ENCODE results near the gene PNLDC1.
A peak's percentile ranks its signal among the peaks of the same experiment; 100 is the strongest.
"Not testable (repeated sequence)": the region's sequence is repeated elsewhere in the genome, so short reads cannot be mapped to it uniquely, and the experiment has no call there.

The PNLDC1 gene

GRCh38 chr6:159788753-159789376, 11.2 kb upstream of the PNLDC1 start:
- Histone ChIP-seq H3K27me3 (ENCODE audit: control insufficient read depth in 1 of 2, insufficient read depth in 2 of 2, low read length in 2 of 2) (no peaks in the 10 kb centered on the region), H3K36me3 (ENCODE audit: control insufficient read depth in 2 of 2, insufficient read depth in 2 of 2, low read length in 2 of 2) (peaks cover 6 to 17% of the 10 kb centered on the region in 2 donors), H3K9me3 (ENCODE audit: control insufficient read depth in 2 of 2, low read length in 2 of 2) (no peaks in the 10 kb centered on the region)

GRCh38 chr6:159789377-159790148, 10.5 kb upstream of the PNLDC1 start, which contains the start of gene TCP1:
Gene TCP1, minus strand, starts transcription at chr6:159789602. Its CDS starts 134 bp downstream, at chr6:159789468.
- peaks cover 3 to 14% of the 10 kb centered on the region in 2 donors for H3K36me3 ChIP-seq (ENCODE audit: control insufficient read depth in 2 of 2, insufficient read depth in 2 of 2, low read length in 2 of 2)
- H3K27ac ChIP-seq (ENCODE audit: low read length) = peak within 1 kb of the TSS; percentile 97
- H3K9ac ChIP-seq (ENCODE audit: low read length in 2 of 2) = peak within 1 kb of the TSS; percentile 96 to 97
- H3K9me3 ChIP-seq (ENCODE audit: control insufficient read depth in 2 of 2, low read length in 2 of 2) = no peaks in the 10 kb centered on the region
- H3K27me3 ChIP-seq (ENCODE audit: control insufficient read depth in 1 of 2, insufficient read depth in 2 of 2, low read length in 2 of 2) = no peaks in the 10 kb centered on the region
- peaks cover 31% of the 10 kb centered on the region for H3K4me1 ChIP-seq (ENCODE audit: control insufficient read depth, insufficient read depth, low read length)
- peak within 1 kb of the TSS; percentile 88 to 96 for H3K4me3 ChIP-seq (ENCODE audit: low read length in 2 of 2)

More at GRCh38 chr6:159788753-159789376, 11.2 kb upstream of the PNLDC1 start:
- H3K9ac ChIP-seq (ENCODE audit: low read length in 2 of 2) = peak overlapping the region; percentile 84 to 93
- H3K4me1 ChIP-seq (ENCODE audit: control insufficient read depth, insufficient read depth, low read length) = peaks cover 31% of the 10 kb centered on the region
- H3K27ac ChIP-seq (ENCODE audit: low read length) = peak overlapping the region; percentile 97
- peak overlapping the region; percentile 84 to 96 for H3K4me3 ChIP-seq (ENCODE audit: low read length in 2 of 2)

GRCh38 chr6:159790149-159790955, 9.7 kb upstream of the PNLDC1 start, which contains the start of gene MRPL18:
Gene MRPL18, plus strand, starts transcription at chr6:159790467. Its CDS starts 121 bp downstream, at chr6:159790588.
- H3K9ac ChIP-seq (ENCODE audit: low read length in 2 of 2) = peak within 1 kb of the TSS; percentile 96 to 97
- H3K27ac ChIP-seq (ENCODE audit: low read length) = peak within 1 kb of the TSS; percentile 97
- peak within 1 kb of the TSS; percentile 88 to 96 for H3K4me3 ChIP-seq (ENCODE audit: low read length in 2 of 2)
- no peaks in the 10 kb centered on the region for H3K9me3 ChIP-seq (ENCODE audit: control insufficient read depth in 2 of 2, low read length in 2 of 2)
- no peaks in the 10 kb centered on the region for H3K27me3 ChIP-seq (ENCODE audit: control insufficient read depth in 1 of 2, insufficient read depth in 2 of 2, low read length in 2 of 2)
- H3K36me3 ChIP-seq (ENCODE audit: control insufficient read depth in 2 of 2, insufficient read depth in 2 of 2, low read length in 2 of 2) = peaks cover 3 to 6% of the 10 kb centered on the region in 2 donors
- H3K4me1 ChIP-seq (ENCODE audit: control insufficient read depth, insufficient read depth, low read length) = peaks cover 31% of the 10 kb centered on the region

- H3K4me1 ChIP-seq (ENCODE audit: control insufficient read depth, insufficient read depth, low read length) = peaks cover 31% of the 10 kb centered on the region
- peak overlapping the region; percentile 88 to 96 for H3K4me3 ChIP-seq (ENCODE audit: low read length in 2 of 2)
- H3K9me3 ChIP-seq (ENCODE audit: control insufficient read depth in 2 of 2, low read length in 2 of 2) = no peaks in the 10 kb centered on the region
- peaks cover 2 to 3% of the 10 kb centered on the region in 2 donors for H3K36me3 ChIP-seq (ENCODE audit: control insufficient read depth in 2 of 2, insufficient read depth in 2 of 2, low read length in 2 of 2)
- H3K27ac ChIP-seq (ENCODE audit: low read length) = peak overlapping the region; percentile 97
- H3K9ac ChIP-seq (ENCODE audit: low read length in 2 of 2) = peak overlapping the region; percentile 96 to 97
- H3K27me3 ChIP-seq (ENCODE audit: control insufficient read depth in 1 of 2, insufficient read depth in 2 of 2, low read length in 2 of 2) = no peaks in the 10 kb centered on the region
Measured at GRCh38 chr6:159790956-159791598, 9.0 kb upstream of the PNLDC1 start.

GRCh38 chr6:159794976-159795375, 5.1 kb upstream of the PNLDC1 start:
- H3K9me3 ChIP-seq (ENCODE audit: control insufficient read depth in 2 of 2, low read length in 2 of 2); H3K9ac ChIP-seq (ENCODE audit: low read length in 2 of 2); H3K27me3 ChIP-seq (ENCODE audit: control insufficient read depth in 1 of 2, insufficient read depth in 2 of 2, low read length in 2 of 2); H3K27ac ChIP-seq (ENCODE audit: low read length); H3K4me3 ChIP-seq (ENCODE audit: low read length in 2 of 2): not testable (repeated sequence)
- Histone ChIP-seq H3K4me1 (ENCODE audit: control insufficient read depth, insufficient read depth, low read length) (peaks cover 23% of the 10 kb centered on the region), H3K36me3 (ENCODE audit: control insufficient read depth in 2 of 2, insufficient read depth in 2 of 2, low read length in 2 of 2) (peaks cover 24 to 29% of the 10 kb centered on the region in 2 donors)

GRCh38 chr6:159797554-159797953, 2.5 kb upstream of the PNLDC1 start:
- Histone ChIP-seq H3K27me3 (ENCODE audit: control insufficient read depth in 1 of 2, insufficient read depth in 2 of 2, low read length in 2 of 2) (no peaks in the 10 kb centered on the region), H3K9me3 (ENCODE audit: control insufficient read depth in 2 of 2, low read length in 2 of 2) (no peaks in the 10 kb centered on the region), H3K36me3 (ENCODE audit: control insufficient read depth in 2 of 2, insufficient read depth in 2 of 2, low read length in 2 of 2) (peaks cover 23 to 31% of the 10 kb centered on the region in 2 donors), H3K4me3 (ENCODE audit: low read length in 2 of 2) (no peak overlapping the region), H3K4me1 (ENCODE audit: control insufficient read depth, insufficient read depth, low read length) (peaks cover 8% of the 10 kb centered on the region), H3K9ac (ENCODE audit: low read length in 2 of 2) (no peak overlapping the region), H3K27ac (ENCODE audit: low read length) (no peak overlapping the region)

GRCh38 chr6:159801935-159802334, 1.9 kb downstream of the PNLDC1 start:
- Histone ChIP-seq H3K27me3 (ENCODE audit: control insufficient read depth in 1 of 2, insufficient read depth in 2 of 2, low read length in 2 of 2) (no peaks in the 10 kb centered on the region), H3K4me1 (ENCODE audit: control insufficient read depth, insufficient read depth, low read length) (no peaks in the 10 kb centered on the region), H3K9ac (ENCODE audit: low read length in 2 of 2) (no peak overlapping the region), H3K9me3 (ENCODE audit: control insufficient read depth in 2 of 2, low read length in 2 of 2) (no peaks in the 10 kb centered on the region), H3K4me3 (ENCODE audit: low read length in 2 of 2) (no peak overlapping the region), H3K36me3 (ENCODE audit: control insufficient read depth in 2 of 2, insufficient read depth in 2 of 2, low read length in 2 of 2) (peaks cover 27 to 28% of the 10 kb centered on the region in 2 donors), H3K27ac (ENCODE audit: low read length) (no peak overlapping the region)

- Histone ChIP-seq H3K4me1 (ENCODE audit: control insufficient read depth, insufficient read depth, low read length) (no peaks in the 10 kb centered on the region), H3K36me3 (ENCODE audit: control insufficient read depth in 2 of 2, insufficient read depth in 2 of 2, low read length in 2 of 2) (peaks cover 7 to 11% of the 10 kb centered on the region in 2 donors), H3K4me3 (ENCODE audit: low read length in 2 of 2) (no peak overlapping the region), H3K27me3 (ENCODE audit: control insufficient read depth in 1 of 2, insufficient read depth in 2 of 2, low read length in 2 of 2) (no peaks in the 10 kb centered on the region), H3K27ac (ENCODE audit: low read length) (no peak overlapping the region), H3K9me3 (ENCODE audit: control insufficient read depth in 2 of 2, low read length in 2 of 2) (no peaks in the 10 kb centered on the region), H3K9ac (ENCODE audit: low read length in 2 of 2) (no peak overlapping the region)
Measured at GRCh38 chr6:159804504-159804903, 4.4 kb downstream of the PNLDC1 start.

- H3K36me3 ChIP-seq (ENCODE audit: control insufficient read depth in 2 of 2, insufficient read depth in 2 of 2, low read length in 2 of 2) = peaks cover 0 to 6% of the 10 kb centered on the region in 2 donors
- no peaks in the 10 kb centered on the region for H3K9me3 ChIP-seq (ENCODE audit: control insufficient read depth in 2 of 2, low read length in 2 of 2)
- no peaks in the 10 kb centered on the region for H3K27me3 ChIP-seq (ENCODE audit: control insufficient read depth in 1 of 2, insufficient read depth in 2 of 2, low read length in 2 of 2)
- H3K27ac ChIP-seq (ENCODE audit: low read length) = no peak overlapping the region
- no peaks in the 10 kb centered on the region for H3K4me1 ChIP-seq (ENCODE audit: control insufficient read depth, insufficient read depth, low read length)
- H3K9ac ChIP-seq (ENCODE audit: low read length in 2 of 2) = no peak overlapping the region
- no peak overlapping the region for H3K4me3 ChIP-seq (ENCODE audit: low read length in 2 of 2)
Measured at GRCh38 chr6:159805440-159806020, 5.5 kb downstream of the PNLDC1 start.

- H3K9me3 ChIP-seq (ENCODE audit: control insufficient read depth in 2 of 2, low read length in 2 of 2) = no peaks in the 10 kb centered on the region
- no peak overlapping the region for H3K9ac ChIP-seq (ENCODE audit: low read length in 2 of 2)
- H3K27me3 ChIP-seq (ENCODE audit: control insufficient read depth in 1 of 2, insufficient read depth in 2 of 2, low read length in 2 of 2) = no peaks in the 10 kb centered on the region
- no peak overlapping the region for H3K4me3 ChIP-seq (ENCODE audit: low read length in 2 of 2)
- H3K4me1 ChIP-seq (ENCODE audit: control insufficient read depth, insufficient read depth, low read length) = no peaks in the 10 kb centered on the region
- no peak overlapping the region for H3K27ac ChIP-seq (ENCODE audit: low read length)
- H3K36me3 ChIP-seq (ENCODE audit: control insufficient read depth in 2 of 2, insufficient read depth in 2 of 2, low read length in 2 of 2) = peaks cover 0 to 6% of the 10 kb centered on the region in 2 donors
Measured at GRCh38 chr6:159806021-159806458, 6.0 kb downstream of the PNLDC1 start.

Data from stomach smooth muscle (tissue), 2 donors.